GM21381 (cell line): ENCODE data around the gene HRH4.

Source experiments
- ATAC-seq: cut with Tn5 transposase; IDR thresholded peaks from one replicate; pipeline ENCODE4 v1.9.1; 2021; ENCODE audit warnings: mild to moderate bottlenecking, moderate library complexity; ENCODE audit not compliant: unreplicated experiment

The HRH4 gene

DNA sequence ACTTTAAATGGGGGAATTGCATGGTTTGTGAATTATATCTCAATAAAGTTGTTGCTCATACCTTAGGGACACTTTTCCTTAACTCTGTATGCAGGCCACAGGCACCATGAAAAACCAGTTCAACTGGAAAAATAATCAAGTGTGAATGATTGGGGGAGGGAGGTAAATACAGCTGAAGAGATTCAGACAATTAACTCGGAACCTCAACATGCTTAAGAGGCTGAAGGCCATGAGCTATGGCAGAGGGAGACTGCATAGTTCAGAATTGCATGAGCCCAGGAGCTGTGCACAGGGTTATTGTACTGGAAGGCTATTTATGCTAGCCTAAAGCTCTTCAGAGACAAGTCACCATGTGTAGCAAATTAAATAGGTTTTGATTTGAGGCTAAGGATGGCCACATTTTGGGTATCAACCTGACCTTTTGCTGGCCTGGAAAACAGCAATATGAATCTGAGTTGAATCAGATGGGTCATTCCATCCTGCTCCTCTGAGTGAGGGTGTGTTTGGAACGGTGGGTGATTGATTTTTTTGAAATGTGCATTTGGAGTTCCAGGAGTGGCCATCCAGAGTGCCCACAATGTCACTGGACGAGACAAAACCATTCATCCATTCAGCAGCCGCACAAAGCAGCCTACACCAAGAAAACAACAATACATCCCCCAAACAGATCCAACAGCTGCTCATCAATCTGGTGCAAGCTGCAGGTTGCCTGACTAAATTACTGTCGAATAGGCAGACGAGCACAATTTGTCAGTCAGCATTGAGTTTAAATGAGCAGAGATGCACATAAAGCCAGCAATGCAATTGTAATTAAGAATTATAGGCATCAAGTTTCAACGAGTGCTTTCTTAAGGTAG lies 42.5 kb downstream of the HRH4 start:
- ATAC-seq, result no peak

DNA sequence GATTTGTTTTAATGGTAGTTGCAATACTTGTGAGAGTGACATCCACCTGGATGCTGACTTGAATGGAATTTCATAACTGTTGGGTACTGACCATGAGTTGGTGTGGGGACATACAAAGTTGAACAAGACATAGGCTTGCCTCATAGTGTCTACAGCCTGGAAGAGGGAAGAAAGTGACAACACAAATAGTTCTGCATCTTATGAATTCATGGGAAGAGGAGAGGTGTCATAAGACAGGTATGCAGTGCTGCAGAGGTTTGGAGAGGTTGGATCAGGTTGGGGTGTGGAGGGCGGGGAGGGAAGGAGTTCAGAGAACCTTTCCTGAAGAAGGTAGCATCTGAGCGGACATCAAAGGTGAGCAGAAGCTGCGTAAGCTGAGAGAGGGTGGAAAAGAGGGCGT lies 44.0 kb downstream of the HRH4 start:
- ATAC-seq, result no peak

DNA sequence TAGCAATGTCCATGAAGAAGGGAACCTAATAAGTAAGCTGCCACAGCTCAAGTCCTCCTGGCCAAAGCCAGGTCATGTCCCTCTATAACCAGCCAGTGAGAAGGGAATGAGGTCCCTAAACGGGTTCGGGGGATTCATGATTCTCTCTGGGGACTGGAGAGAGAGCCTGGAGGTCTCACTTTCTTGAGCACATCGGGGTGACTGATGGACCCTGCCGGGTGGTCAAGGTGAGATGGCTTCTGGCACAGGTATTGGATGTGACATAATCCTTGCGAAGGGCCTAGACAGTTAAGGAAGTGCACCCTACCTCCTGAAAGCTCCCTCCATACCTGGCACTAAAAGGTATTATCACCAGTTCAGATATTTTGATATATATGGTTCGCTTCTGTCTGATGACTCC lies 45.7 kb downstream of the HRH4 start:
- no peak for ATAC-seq

DNA sequence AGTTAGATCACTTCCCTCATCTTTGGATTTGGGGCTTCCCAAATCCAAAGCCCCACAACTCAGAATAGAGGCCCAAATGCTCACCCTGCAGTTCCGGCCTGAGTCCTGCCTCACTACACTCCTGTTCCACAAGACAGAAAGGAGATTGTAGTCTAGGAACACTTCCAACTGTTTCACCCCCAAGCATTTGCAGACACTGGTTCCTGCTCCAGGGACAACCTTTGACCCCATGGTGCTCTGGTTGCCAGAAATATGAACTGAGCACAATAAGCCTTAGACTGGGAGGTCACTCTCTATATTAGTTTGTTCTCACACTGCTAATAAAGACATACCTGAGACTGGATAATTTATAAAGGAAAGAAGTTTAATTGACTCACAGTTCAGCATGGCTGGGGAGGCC lies 49.0 kb downstream of the HRH4 start:
- ATAC-seq, result no peak

DNA sequence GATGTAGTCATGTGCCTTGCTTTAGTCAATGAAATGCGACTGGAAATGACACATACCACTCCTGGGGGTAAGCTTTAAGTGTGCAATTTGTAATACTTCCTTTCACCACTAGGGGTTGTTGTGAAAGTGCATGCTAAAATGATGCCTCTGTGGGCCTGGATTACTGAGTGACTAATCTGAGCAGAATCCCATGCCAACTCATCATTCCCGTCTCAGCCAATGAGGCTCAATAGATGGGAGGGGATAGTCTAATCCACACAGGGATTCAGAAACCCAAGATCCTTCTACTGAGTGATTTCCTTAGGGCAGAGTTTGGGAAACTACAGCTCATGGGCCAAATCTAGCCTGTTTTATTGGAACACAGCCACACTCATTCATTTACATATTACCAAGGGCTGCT lies 54.0 kb downstream of the HRH4 start:
- ATAC-seq, result no peak

DNA sequence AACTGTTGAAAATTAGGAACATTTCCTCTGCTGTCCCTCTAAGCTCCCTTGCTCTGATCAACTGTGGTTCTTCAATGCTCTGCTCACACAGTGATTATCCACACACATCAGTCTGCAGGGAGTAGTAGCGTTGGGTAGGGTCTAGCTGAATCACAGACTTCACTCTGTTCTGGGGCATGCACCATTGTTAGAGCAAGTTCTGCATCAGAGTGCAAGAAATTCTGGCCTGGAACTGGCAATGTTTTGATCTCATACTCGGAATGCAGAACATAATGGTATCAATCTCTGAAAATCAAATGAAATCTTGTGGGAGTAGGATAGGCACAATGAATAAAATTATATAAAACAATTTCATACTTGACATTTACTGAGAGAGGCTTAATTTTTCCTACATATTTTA lies 55.3 kb downstream of the HRH4 start:
- ATAC-seq, result no peak

DNA sequence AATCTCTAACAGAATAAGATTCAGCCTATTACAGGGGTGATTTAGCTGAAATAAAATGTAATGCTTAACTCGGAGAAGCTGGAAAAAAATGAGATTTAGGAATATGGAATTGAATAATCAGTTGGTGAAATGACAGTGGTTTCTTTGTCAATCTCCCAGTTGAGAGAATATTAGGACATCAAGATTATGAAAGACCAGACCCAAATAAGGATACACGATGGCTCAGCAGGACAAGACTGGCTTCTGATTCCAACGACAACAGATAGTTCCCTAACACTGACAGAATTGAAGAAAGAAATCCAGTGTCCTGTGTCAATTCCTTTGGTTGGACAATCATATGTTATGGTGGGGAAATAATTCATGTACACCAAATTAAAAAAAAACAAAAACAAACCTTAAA lies 55.8 kb downstream of the HRH4 start:
- ATAC-seq, result no peak

DNA sequence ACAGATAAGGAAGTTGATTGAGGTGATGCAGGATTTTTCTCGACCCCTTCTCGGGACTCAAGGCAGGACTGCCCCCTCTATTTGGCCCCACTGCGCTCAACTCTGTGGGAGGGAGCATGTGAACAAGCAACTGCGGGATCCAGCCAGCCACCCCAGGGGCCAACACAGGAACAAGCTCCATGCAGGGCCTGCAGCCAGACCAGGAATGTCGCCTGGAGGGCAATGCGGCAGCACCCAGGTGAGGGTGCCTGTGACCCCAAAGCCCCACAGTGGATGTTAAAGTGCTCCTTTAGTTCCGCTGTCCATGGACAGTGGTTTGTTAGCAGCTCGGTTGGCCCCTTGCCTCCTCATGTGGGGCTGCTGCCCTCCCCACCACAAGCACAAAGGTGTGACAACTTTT lies 57.1 kb downstream of the HRH4 start:
- ATAC-seq, result no peak

DNA sequence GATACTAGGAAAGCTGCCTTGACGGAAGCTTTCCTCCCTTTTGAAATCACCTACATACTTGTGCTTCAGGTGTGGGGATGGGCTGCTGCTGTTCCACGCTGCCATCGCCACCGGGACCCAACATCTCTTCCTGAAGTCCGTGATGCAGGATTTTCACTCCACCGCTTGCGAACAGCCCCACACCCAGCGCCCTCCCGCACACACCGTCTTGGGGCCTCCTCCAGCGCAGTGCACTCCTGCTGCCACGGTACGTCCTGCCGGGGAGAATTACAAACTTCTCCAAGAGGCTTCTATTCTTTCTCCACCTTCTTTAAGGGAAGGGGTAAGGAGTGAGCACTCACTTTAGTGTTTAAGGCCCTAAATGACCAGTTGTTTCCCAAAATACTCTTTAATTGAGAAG lies 58.2 kb downstream of the HRH4 start:
- no peak for ATAC-seq
